Choroid plexus epithelial cell (primary cell): ENCODE data around the gene FBLN5.

Source experiments
- DNase-seq: peaks from one replicate; pipeline ENCODE4 v3.0.0-alpha.2; 2010; ENCODE audit warnings: low read depth
- H3K4me3 ChIP-seq: 2 replicates; pipeline ENCODE4 v1.5.1; 2011; ENCODE audit warnings: low read depth, mild to moderate bottlenecking, control low read depth, low read length, moderate library complexity
- CTCF ChIP-seq: conservative IDR thresholded peaks from 2 replicates; pipeline ENCODE4 v1.5.1; 2011; ENCODE audit warnings: low read depth, mild to moderate bottlenecking, control low read depth, inconsistent platforms, low read length, moderate library complexity

The FBLN5 gene

GRCh38 chr14:91980157-91980556 lies 32.7 kb upstream of the FBLN5 start:
- no peak overlapping the region for H3K4me3 ChIP-seq
- TF ChIP-seq CTCF, result no peak
- DNase-seq, result peak; percentile 97

GRCh38 chr14:91977884-91978283 lies 30.4 kb upstream of the FBLN5 start:
- no peak overlapping the region for H3K4me3 ChIP-seq
- DNase-seq, result no peak
- no peak for TF ChIP-seq CTCF

GRCh38 chr14:91975763-91976162 lies 28.3 kb upstream of the FBLN5 start:
- DNase-seq, result no peak
- TF ChIP-seq CTCF, result no peak
- H3K4me3 ChIP-seq, result no peak overlapping the region

- TF ChIP-seq CTCF, result no peak
- DNase-seq, result no peak
- no peak overlapping the region for H3K4me3 ChIP-seq
Observed at GRCh38 chr14:91971188-91971778, 23.8 kb upstream of the FBLN5 start.

GRCh38 chr14:91968280-91968679 lies 20.8 kb upstream of the FBLN5 start:
- no peak for TF ChIP-seq CTCF
- no peak overlapping the region for H3K4me3 ChIP-seq
- DNase-seq, result no peak

GRCh38 chr14:91964724-91965123 lies 17.2 kb upstream of the FBLN5 start:
- H3K4me3 ChIP-seq, result no peak overlapping the region
- no peak for DNase-seq
- TF ChIP-seq CTCF, result no peak

- no peak for DNase-seq
- no peak for TF ChIP-seq CTCF
- H3K4me3 ChIP-seq, result no peak overlapping the region
Observed at GRCh38 chr14:91964011-91964410, 16.5 kb upstream of the FBLN5 start.
